ENCODE data around the gene MDM1. TPM values are rescaled to one million over a fixed set of nuclear protein-coding genes. Genes with fewer than 3 reads are reported as not detected.

The MDM1 gene, protein sequence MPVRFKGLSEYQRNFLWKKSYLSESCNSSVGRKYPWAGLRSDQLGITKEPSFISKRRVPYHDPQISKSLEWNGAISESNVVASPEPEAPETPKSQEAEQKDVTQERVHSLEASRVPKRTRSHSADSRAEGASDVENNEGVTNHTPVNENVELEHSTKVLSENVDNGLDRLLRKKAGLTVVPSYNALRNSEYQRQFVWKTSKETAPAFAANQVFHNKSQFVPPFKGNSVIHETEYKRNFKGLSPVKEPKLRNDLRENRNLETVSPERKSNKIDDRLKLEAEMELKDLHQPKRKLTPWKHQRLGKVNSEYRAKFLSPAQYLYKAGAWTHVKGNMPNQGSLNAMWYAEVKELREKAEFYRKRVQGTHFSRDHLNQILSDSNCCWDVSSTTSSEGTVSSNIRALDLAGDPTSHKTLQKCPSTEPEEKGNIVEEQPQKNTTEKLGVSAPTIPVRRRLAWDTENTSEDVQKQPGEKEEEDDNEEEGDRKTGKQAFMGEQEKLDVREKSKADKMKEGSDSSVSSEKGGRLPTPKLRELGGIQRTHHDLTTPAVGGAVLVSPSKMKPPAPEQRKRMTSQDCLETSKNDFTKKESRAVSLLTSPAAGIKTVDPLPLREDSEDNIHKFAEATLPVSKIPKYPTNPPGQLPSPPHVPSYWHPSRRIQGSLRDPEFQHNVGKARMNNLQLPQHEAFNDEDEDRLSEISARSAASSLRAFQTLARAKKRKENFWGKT
- 10 to 100 TPM; 23.2 to 24.0 TPM for total RNA-seq

- peak; percentile 93 for DNase-seq
- H3K4me3 Mint-ChIP-seq = peak within 1 kb of the TSS; percentile 91
- ATAC-seq (ENCODE audit: low read depth) = peak; percentile 98
- H3K27ac Mint-ChIP-seq = peak within 1 kb of the TSS; percentile 78
- H3K4me1 Mint-ChIP-seq = peaks cover 36% of the 10 kb centered on the region
- POLR2A ChIA-PET = interaction anchor here (0.6 to 1.6 kb wide), 9 partner anchors 18 to 476 kb away, joined by 3 to 4 read pairs (median 3); partner anchors contain the start of genes MDM2 and RAP1B
- peaks cover 8% of the 10 kb centered on the region for H3K36me3 Mint-ChIP-seq
- peaks cover 15% of the 10 kb centered on the region for H3K27me3 Mint-ChIP-seq
- H3K9me3 Mint-ChIP-seq = no peaks in the 10 kb centered on the region
Observed at GRCh38 chr12:68331869-68332727, at the start of gene MDM1. MDM1 (minus strand) TSS chr12:68332362; CDS start chr12:68332245, 117 bp downstream.

DNA sequence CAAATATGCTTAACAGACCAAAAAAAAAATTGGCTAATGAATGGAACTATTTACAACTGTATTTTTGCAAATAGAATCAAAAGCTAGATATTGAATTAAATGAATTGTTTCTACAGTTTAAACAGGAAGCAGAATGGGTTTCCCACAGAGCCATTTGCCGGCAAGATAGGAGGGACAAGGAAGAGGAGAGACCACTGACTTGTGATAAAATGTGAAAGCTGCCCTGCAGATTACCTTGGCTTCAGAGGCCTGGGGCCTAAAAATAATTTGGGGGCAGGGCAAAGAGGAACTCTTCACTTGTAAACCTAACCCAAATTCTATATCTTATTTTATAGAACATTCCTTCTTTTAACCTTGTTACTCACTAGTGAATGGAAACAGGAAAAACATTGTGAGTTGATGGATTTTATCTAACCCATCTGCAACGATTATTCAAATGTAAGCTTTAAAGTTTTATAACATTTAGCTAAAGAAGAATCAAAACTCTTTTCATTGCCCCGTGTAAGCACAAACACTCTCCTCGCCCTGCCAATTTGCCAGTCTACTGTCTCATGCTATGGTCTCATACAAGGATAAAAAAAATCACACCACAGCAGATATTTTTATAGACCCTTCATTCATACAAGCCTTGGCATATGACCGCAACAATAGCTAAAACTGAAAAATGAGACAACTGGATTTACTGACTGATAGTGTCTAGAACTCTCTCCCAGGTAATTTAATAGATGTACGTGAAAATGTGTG lies 49.5 kb upstream of the MDM1 start:
- DNase-seq (no peak), ATAC-seq (ENCODE audit: low read depth) (no peak)
- H3K4me3 Mint-ChIP-seq = no peak overlapping the region
- H3K9me3 Mint-ChIP-seq = peaks cover 10% of the 10 kb centered on the region
- peaks cover 24% of the 10 kb centered on the region for H3K4me1 Mint-ChIP-seq
- H3K27ac Mint-ChIP-seq = no peak overlapping the region
- POLR2A ChIA-PET = interaction anchor here (1.1 kb wide), 1 partner anchor 9 kb away, joined by 4 read pairs; no protein-coding TSS in a partner anchor
- H3K36me3 Mint-ChIP-seq = peaks cover 21% of the 10 kb centered on the region
- H3K27me3 Mint-ChIP-seq = peaks cover 2% of the 10 kb centered on the region

- POLR2A ChIA-PET = interaction anchor here (0.5 kb wide), 1 partner anchor 215 kb away, joined by 3 read pairs; no protein-coding TSS in a partner anchor
- H3K27ac Mint-ChIP-seq = no peak overlapping the region
- peaks cover 13% of the 10 kb centered on the region for H3K36me3 Mint-ChIP-seq
- no peak for DNase-seq
- H3K9me3 Mint-ChIP-seq = peaks cover 9% of the 10 kb centered on the region
- no peak overlapping the region for H3K4me3 Mint-ChIP-seq
- peaks cover 20% of the 10 kb centered on the region for H3K4me1 Mint-ChIP-seq
- no peaks in the 10 kb centered on the region for H3K27me3 Mint-ChIP-seq
- ATAC-seq (ENCODE audit: low read depth) = no peak
Observed at GRCh38 chr12:68378872-68379606, 46.9 kb upstream of the MDM1 start.

DNA sequence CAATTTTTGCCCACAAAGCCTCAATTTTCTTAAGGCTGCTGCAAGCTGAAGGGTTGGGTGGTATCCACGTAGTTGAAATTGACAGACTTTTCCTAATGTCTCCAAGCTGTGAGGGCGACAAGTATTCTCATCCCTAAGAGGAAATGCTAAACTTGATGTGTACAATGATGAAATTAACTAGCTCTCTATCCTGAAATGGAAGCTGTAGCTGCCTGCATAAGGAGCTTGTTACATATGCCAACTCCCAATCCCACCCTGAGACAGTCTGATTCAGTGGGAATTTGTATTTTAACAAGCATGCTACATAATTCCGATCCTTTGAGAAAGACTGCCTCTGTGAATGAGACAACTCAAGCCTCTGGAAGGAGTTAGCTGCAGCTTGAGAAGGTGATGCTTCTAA lies 45.7 kb upstream of the MDM1 start:
- POLR2A ChIA-PET = no interaction called here
- H3K27ac Mint-ChIP-seq = no peak overlapping the region
- no peak for ATAC-seq (ENCODE audit: low read depth)

GRCh38 chr12:68376901-68377300 lies 44.7 kb upstream of the MDM1 start:
- H3K4me3 Mint-ChIP-seq = no peak overlapping the region
- no peaks in the 10 kb centered on the region for H3K27me3 Mint-ChIP-seq
- ATAC-seq (ENCODE audit: low read depth) = no peak
- DNase-seq = no peak
- H3K4me1 Mint-ChIP-seq = peaks cover 24% of the 10 kb centered on the region
- no peak overlapping the region for H3K27ac Mint-ChIP-seq
- no peaks in the 10 kb centered on the region for H3K9me3 Mint-ChIP-seq
- POLR2A ChIA-PET = no interaction called here
- H3K36me3 Mint-ChIP-seq = peaks cover 4% of the 10 kb centered on the region

More for the DNA sequence above, 45.7 kb upstream of the MDM1 start:
- Mint-ChIP-seq H3K9me3 (no peaks in the 10 kb centered on the region), H3K4me1 (peaks cover 23% of the 10 kb centered on the region), H3K4me3 (no peak overlapping the region), H3K27me3 (no peaks in the 10 kb centered on the region), H3K36me3 (peaks cover 4% of the 10 kb centered on the region)
- DNase-seq = no peak

GRCh38 chr12:68375756-68376695 lies 43.9 kb upstream of the MDM1 start:
- H3K4me1 Mint-ChIP-seq = peaks cover 23% of the 10 kb centered on the region
- H3K9me3 Mint-ChIP-seq = no peaks in the 10 kb centered on the region
- ATAC-seq (ENCODE audit: low read depth) (no peak), DNase-seq (no peak)
- H3K4me3 Mint-ChIP-seq = no peak overlapping the region
- no peaks in the 10 kb centered on the region for H3K27me3 Mint-ChIP-seq
- peaks cover 4% of the 10 kb centered on the region for H3K36me3 Mint-ChIP-seq
- POLR2A ChIA-PET = no interaction called here
- H3K27ac Mint-ChIP-seq = no peak overlapping the region

- no peak for DNase-seq
- peaks cover 2% of the 10 kb centered on the region for H3K36me3 Mint-ChIP-seq
- H3K27me3 Mint-ChIP-seq = no peaks in the 10 kb centered on the region
- H3K9me3 Mint-ChIP-seq = peaks cover 2% of the 10 kb centered on the region
- ATAC-seq (ENCODE audit: low read depth) = peak; percentile 65
- H3K4me1 Mint-ChIP-seq = peaks cover 23% of the 10 kb centered on the region
- H3K27ac Mint-ChIP-seq = no peak overlapping the region
- POLR2A ChIA-PET = interaction anchor here (0.9 to 2.8 kb wide), 4 partner anchors 18 to 236 kb away, joined by 3 to 12 read pairs (median 3); partner anchors contain the start of gene RAP1B
- no peak overlapping the region for H3K4me3 Mint-ChIP-seq
Observed at GRCh38 chr12:68374307-68374982, 42.3 kb upstream of the MDM1 start.

GRCh38 chr12:68370667-68371066 lies 38.5 kb upstream of the MDM1 start:
- H3K27me3 Mint-ChIP-seq = no peaks in the 10 kb centered on the region
- peaks cover 40% of the 10 kb centered on the region for H3K4me1 Mint-ChIP-seq
- H3K27ac Mint-ChIP-seq = peak overlapping the region; percentile 59
- peaks cover 2% of the 10 kb centered on the region for H3K9me3 Mint-ChIP-seq
- ATAC-seq (ENCODE audit: low read depth) (no peak), DNase-seq (no peak)
- no peak overlapping the region for H3K4me3 Mint-ChIP-seq
- peaks cover 2% of the 10 kb centered on the region for H3K36me3 Mint-ChIP-seq
- POLR2A ChIA-PET = no interaction called here

DNA sequence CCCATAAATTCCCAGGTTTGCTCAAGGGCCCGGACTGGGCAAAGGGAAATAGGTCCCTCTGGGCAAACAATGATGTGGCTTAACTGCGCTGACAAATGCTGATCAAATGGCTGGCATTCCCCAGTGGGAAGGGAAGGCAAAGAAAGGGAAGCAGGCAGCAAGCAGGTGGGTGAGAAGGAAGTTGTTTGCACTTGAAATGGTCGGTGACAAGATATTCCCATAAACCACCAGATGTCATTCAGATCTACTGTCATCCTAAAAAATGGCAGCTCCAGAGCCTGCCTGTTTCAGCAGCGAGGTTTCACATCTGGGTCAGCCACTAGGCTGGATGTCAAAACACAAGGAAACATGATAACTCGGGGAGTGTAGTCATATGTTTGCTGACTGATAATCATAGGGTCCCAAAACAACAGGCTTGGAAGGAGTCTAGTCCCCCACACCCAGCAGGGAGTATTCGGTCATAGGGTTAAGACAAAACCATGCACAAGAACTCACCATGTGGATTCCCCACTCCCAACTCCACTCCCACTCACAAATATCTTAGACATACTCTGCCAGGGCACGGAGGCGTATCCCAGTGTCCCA lies 37.9 kb upstream of the MDM1 start:
- ATAC-seq (ENCODE audit: low read depth) (no peak), DNase-seq (no peak)
- Mint-ChIP-seq H3K27ac (no peak overlapping the region), H3K9me3 (peaks cover 2% of the 10 kb centered on the region), H3K4me3 (no peak overlapping the region), H3K4me1 (peaks cover 42% of the 10 kb centered on the region), H3K36me3 (peaks cover 2% of the 10 kb centered on the region), H3K27me3 (no peaks in the 10 kb centered on the region)
- POLR2A ChIA-PET = no interaction called here

GRCh38 chr12:68368327-68368726 lies 36.2 kb upstream of the MDM1 start:
- ATAC-seq (ENCODE audit: low read depth) = no peak
- Mint-ChIP-seq H3K36me3 (peaks cover 4% of the 10 kb centered on the region), H3K27ac (no peak overlapping the region), H3K4me3 (no peak overlapping the region), H3K4me1 (peaks cover 48% of the 10 kb centered on the region), H3K9me3 (peaks cover 2% of the 10 kb centered on the region), H3K27me3 (no peaks in the 10 kb centered on the region)
- POLR2A ChIA-PET = no interaction called here
- DNase-seq = no peak

DNA sequence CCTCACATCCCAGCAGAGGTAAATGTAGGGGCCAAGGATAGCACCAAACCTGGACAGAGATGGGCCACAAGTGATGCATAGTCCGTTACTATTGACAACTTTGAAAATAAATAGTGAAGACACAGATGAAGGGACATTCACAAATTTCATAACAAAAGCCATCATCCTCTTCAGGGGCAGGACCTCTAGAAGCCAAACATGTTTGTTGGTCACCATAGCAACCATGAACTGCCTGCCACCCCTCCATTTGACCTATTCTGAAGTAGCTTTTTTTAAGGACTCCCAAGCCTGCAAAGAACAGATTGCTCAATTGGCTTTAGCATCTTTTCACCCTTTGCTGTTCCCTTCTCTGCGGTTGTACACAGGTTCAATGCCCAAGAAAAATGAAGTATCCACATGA lies 35.7 kb upstream of the MDM1 start:
- Mint-ChIP-seq H3K4me3 (no peak overlapping the region), H3K4me1 (peaks cover 47% of the 10 kb centered on the region), H3K9me3 (peaks cover 2% of the 10 kb centered on the region), H3K27me3 (no peaks in the 10 kb centered on the region), H3K36me3 (peaks cover 3% of the 10 kb centered on the region), H3K27ac (no peak overlapping the region)
- POLR2A ChIA-PET = no interaction called here
- DNase-seq (no peak), ATAC-seq (ENCODE audit: low read depth) (no peak)
